ENCODE data around the gene STT3A. TPM values are rescaled to one million over a fixed set of nuclear protein-coding genes. Genes with fewer than 3 reads are reported as not detected.

The STT3A gene
- total and polyA plus RNA-seq, 2 of the 13 experiments (the other 11 are each of a cell fraction or from before 2014, with no cell fraction given) = 229 to 319 TPM

DNA sequence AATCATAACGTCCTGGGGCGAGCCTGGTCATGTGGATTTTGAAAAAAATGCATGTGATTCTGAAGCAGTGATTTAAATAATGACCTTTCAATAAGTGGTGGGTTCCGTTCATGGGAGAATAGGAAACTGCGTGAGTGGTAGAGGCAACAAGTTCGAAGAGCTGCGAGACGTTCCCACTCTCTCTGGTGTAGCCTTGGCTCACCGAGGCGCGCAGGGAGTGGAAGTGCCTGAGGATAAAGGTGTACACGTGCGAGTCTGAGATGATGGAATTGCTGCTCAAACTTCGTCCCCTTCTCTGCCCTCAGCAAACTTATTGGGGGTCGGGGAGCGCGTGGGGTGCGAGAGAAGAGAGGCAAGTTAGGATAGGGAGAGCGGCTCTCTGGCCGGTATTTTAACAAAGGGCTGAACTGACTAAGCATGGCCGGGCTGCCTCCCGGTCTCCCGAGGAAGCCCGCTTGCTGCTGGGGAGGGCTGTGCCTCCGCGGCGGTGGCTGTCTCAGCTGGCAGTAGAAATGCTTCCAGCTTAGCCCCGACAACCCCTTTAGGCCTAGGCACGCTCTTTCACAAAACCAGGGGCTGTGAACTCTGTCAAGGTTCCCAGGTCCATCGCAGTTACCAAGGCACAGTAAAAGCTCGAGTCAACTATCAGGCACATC, 875 bp upstream of the STT3A start (continued):
- TF ChIP-seq, protein P1, sequence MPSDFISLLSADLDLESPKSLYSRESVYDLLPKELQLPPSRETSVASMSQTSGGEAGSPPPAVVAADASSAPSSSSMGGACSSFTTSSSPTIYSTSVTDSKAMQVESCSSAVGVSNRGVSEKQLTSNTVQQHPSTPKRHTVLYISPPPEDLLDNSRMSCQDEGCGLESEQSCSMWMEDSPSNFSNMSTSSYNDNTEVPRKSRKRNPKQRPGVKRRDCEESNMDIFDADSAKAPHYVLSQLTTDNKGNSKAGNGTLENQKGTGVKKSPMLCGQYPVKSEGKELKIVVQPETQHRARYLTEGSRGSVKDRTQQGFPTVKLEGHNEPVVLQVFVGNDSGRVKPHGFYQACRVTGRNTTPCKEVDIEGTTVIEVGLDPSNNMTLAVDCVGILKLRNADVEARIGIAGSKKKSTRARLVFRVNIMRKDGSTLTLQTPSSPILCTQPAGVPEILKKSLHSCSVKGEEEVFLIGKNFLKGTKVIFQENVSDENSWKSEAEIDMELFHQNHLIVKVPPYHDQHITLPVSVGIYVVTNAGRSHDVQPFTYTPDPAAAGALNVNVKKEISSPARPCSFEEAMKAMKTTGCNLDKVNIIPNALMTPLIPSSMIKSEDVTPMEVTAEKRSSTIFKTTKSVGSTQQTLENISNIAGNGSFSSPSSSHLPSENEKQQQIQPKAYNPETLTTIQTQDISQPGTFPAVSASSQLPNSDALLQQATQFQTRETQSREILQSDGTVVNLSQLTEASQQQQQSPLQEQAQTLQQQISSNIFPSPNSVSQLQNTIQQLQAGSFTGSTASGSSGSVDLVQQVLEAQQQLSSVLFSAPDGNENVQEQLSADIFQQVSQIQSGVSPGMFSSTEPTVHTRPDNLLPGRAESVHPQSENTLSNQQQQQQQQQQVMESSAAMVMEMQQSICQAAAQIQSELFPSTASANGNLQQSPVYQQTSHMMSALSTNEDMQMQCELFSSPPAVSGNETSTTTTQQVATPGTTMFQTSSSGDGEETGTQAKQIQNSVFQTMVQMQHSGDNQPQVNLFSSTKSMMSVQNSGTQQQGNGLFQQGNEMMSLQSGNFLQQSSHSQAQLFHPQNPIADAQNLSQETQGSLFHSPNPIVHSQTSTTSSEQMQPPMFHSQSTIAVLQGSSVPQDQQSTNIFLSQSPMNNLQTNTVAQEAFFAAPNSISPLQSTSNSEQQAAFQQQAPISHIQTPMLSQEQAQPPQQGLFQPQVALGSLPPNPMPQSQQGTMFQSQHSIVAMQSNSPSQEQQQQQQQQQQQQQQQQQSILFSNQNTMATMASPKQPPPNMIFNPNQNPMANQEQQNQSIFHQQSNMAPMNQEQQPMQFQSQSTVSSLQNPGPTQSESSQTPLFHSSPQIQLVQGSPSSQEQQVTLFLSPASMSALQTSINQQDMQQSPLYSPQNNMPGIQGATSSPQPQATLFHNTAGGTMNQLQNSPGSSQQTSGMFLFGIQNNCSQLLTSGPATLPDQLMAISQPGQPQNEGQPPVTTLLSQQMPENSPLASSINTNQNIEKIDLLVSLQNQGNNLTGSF (CRISPR knock-in tag; IDR thresholded peaks at IDR 0.05) = peak; percentile 60; the same call in 1 of the 2 replicates
- 0 out of 2 replicates have a peak, but pooled peaks have one; percentile 18 for TF ChIP-seq ARID2 (CRISPR knock-in tag; IDR thresholded peaks at IDR 0.05; ENCODE audit: borderline replicate concordance)
- TF ChIP-seq, protein P2, sequence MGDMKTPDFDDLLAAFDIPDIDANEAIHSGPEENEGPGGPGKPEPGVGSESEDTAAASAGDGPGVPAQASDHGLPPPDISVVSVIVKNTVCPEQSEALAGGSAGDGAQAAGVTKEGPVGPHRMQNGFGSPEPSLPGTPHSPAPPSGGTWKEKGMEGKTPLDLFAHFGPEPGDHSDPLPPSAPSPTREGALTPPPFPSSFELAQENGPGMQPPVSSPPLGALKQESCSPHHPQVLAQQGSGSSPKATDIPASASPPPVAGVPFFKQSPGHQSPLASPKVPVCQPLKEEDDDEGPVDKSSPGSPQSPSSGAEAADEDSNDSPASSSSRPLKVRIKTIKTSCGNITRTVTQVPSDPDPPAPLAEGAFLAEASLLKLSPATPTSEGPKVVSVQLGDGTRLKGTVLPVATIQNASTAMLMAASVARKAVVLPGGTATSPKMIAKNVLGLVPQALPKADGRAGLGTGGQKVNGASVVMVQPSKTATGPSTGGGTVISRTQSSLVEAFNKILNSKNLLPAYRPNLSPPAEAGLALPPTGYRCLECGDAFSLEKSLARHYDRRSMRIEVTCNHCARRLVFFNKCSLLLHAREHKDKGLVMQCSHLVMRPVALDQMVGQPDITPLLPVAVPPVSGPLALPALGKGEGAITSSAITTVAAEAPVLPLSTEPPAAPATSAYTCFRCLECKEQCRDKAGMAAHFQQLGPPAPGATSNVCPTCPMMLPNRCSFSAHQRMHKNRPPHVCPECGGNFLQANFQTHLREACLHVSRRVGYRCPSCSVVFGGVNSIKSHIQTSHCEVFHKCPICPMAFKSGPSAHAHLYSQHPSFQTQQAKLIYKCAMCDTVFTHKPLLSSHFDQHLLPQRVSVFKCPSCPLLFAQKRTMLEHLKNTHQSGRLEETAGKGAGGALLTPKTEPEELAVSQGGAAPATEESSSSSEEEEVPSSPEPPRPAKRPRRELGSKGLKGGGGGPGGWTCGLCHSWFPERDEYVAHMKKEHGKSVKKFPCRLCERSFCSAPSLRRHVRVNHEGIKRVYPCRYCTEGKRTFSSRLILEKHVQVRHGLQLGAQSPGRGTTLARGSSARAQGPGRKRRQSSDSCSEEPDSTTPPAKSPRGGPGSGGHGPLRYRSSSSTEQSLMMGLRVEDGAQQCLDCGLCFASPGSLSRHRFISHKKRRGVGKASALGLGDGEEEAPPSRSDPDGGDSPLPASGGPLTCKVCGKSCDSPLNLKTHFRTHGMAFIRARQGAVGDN (CRISPR knock-in tag; IDR thresholded peaks at IDR 0.05) = peak; percentile 53
- TF ChIP-seq, protein P3, sequence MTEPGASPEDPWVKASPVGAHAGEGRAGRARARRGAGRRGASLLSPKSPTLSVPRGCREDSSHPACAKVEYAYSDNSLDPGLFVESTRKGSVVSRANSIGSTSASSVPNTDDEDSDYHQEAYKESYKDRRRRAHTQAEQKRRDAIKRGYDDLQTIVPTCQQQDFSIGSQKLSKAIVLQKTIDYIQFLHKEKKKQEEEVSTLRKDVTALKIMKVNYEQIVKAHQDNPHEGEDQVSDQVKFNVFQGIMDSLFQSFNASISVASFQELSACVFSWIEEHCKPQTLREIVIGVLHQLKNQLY (CRISPR knock-in tag; IDR thresholded peaks at IDR 0.05) = no peak
- TF ChIP-seq ARHGAP35 (CRISPR knock-in tag; IDR thresholded peaks at IDR 0.05; ENCODE audit: borderline replicate concordance) = no peak
- TF ChIP-seq MTERF4 (CRISPR knock-in tag; IDR thresholded peaks at IDR 0.05) = 0 out of 2 replicates have a peak, but pooled peaks have one; percentile 10
- peak; percentile 75 for TF ChIP-seq AGO2 (optimal IDR thresholded peaks at IDR 0.05; ENCODE audit: low read depth, low read length)
- TF ChIP-seq, protein P4, sequence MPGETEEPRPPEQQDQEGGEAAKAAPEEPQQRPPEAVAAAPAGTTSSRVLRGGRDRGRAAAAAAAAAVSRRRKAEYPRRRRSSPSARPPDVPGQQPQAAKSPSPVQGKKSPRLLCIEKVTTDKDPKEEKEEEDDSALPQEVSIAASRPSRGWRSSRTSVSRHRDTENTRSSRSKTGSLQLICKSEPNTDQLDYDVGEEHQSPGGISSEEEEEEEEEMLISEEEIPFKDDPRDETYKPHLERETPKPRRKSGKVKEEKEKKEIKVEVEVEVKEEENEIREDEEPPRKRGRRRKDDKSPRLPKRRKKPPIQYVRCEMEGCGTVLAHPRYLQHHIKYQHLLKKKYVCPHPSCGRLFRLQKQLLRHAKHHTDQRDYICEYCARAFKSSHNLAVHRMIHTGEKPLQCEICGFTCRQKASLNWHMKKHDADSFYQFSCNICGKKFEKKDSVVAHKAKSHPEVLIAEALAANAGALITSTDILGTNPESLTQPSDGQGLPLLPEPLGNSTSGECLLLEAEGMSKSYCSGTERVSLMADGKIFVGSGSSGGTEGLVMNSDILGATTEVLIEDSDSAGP (CRISPR knock-in tag; IDR thresholded peaks at IDR 0.05; ENCODE audit: borderline replicate concordance) = no peak
- no peak for TF ChIP-seq TRIM22 (IDR thresholded peaks at IDR 0.05)
- TF ChIP-seq NFIB (CRISPR knock-in tag; IDR thresholded peaks at IDR 0.05; ENCODE audit: borderline replicate concordance) = no peak
